ENCODE results near the gene GIPC3.
"Not testable (repeated sequence)": the region's sequence is repeated elsewhere in the genome, so short reads cannot be mapped to it uniquely, and the experiment has no call there.

GIPC3 gene

GRCh38 chr19:3622224-3622623, 36.9 kb downstream of the GIPC3 start:
- Mint-ChIP-seq H3K27ac (no peak overlapping the region), H3K27me3 (no peaks in the 10 kb centered on the region), H3K36me3 (ENCODE audit: low read depth) (peaks cover 8% of the 10 kb centered on the region), H3K4me1 (ENCODE audit: low read depth) (peaks cover 31% of the 10 kb centered on the region), H3K9me3 (no peaks in the 10 kb centered on the region), H3K4me3 (no peak overlapping the region)

- H3K4me3 Mint-ChIP-seq: no peak overlapping the region
- peaks cover 8% of the 10 kb centered on the region for H3K36me3 Mint-ChIP-seq (ENCODE audit: low read depth)
- no peaks in the 10 kb centered on the region for H3K27me3 Mint-ChIP-seq
- peaks cover 35% of the 10 kb centered on the region for H3K4me1 Mint-ChIP-seq (ENCODE audit: low read depth)
- H3K27ac Mint-ChIP-seq: no peak overlapping the region
- no peaks in the 10 kb centered on the region for H3K9me3 Mint-ChIP-seq
Observed at GRCh38 chr19:3623716-3624115, 38.4 kb downstream of the GIPC3 start.

GRCh38 chr19:3625996-3626472, 40.8 kb downstream of the GIPC3 start:
- Mint-ChIP-seq H3K36me3 (ENCODE audit: low read depth) (peaks cover 17% of the 10 kb centered on the region), H3K9me3 (no peaks in the 10 kb centered on the region), H3K27me3 (no peaks in the 10 kb centered on the region), H3K4me1 (ENCODE audit: low read depth) (peaks cover 35% of the 10 kb centered on the region), H3K4me3 (peak overlapping the region; percentile 97), H3K27ac (peak overlapping the region; percentile 98)

- Mint-ChIP-seq H3K9me3 (no peaks in the 10 kb centered on the region), H3K27me3 (no peaks in the 10 kb centered on the region), H3K4me1 (ENCODE audit: low read depth) (peaks cover 35% of the 10 kb centered on the region), H3K27ac (peak within 1 kb of the TSS; percentile 98), H3K4me3 (peak within 1 kb of the TSS; percentile 97), H3K36me3 (ENCODE audit: low read depth) (peaks cover 17% of the 10 kb centered on the region)
Observed at GRCh38 chr19:3626473-3627350, 41.4 kb downstream of the GIPC3 start, which contains the start of gene CACTIN. Gene CACTIN (minus strand): TSS chr19:3626790. CDS start chr19:3626762, 28 bp downstream.

- Mint-ChIP-seq H3K4me1 (ENCODE audit: low read depth) (peaks cover 35% of the 10 kb centered on the region), H3K36me3 (ENCODE audit: low read depth) (peaks cover 14% of the 10 kb centered on the region), H3K27me3 (no peaks in the 10 kb centered on the region), H3K27ac (peak overlapping the region; percentile 98), H3K4me3 (peak overlapping the region; percentile 97), H3K9me3 (no peaks in the 10 kb centered on the region)
Observed at GRCh38 chr19:3627351-3627723, 42.1 kb downstream of the GIPC3 start.

- H3K27me3 Mint-ChIP-seq; H3K9me3 Mint-ChIP-seq; H3K27ac Mint-ChIP-seq; H3K4me3 Mint-ChIP-seq; H3K36me3 Mint-ChIP-seq (ENCODE audit: low read depth): not testable (repeated sequence)
- H3K4me1 Mint-ChIP-seq (ENCODE audit: low read depth): peaks cover 35% of the 10 kb centered on the region
Observed at GRCh38 chr19:3628766-3629165, 43.5 kb downstream of the GIPC3 start.

GRCh38 chr19:3631053-3631861, 46.0 kb downstream of the GIPC3 start:
- no peak overlapping the region for H3K27ac Mint-ChIP-seq
- H3K4me1 Mint-ChIP-seq (ENCODE audit: low read depth): peaks cover 14% of the 10 kb centered on the region
- no peaks in the 10 kb centered on the region for H3K27me3 Mint-ChIP-seq
- H3K36me3 Mint-ChIP-seq (ENCODE audit: low read depth): peaks cover 9% of the 10 kb centered on the region
- H3K9me3 Mint-ChIP-seq: no peaks in the 10 kb centered on the region
- H3K4me3 Mint-ChIP-seq: no peak overlapping the region

GRCh38 chr19:3632098-3632497, 46.8 kb downstream of the GIPC3 start:
- Mint-ChIP-seq H3K4me1 (ENCODE audit: low read depth) (peaks cover 6% of the 10 kb centered on the region), H3K36me3 (ENCODE audit: low read depth) (peaks cover 9% of the 10 kb centered on the region), H3K27me3 (no peaks in the 10 kb centered on the region), H3K27ac (no peak overlapping the region), H3K4me3 (no peak overlapping the region), H3K9me3 (no peaks in the 10 kb centered on the region)

GRCh38 chr19:3632739-3633558, 47.7 kb downstream of the GIPC3 start:
- Mint-ChIP-seq H3K36me3 (ENCODE audit: low read depth) (peaks cover 9% of the 10 kb centered on the region), H3K27ac (no peak overlapping the region), H3K27me3 (no peaks in the 10 kb centered on the region), H3K4me3 (no peak overlapping the region), H3K9me3 (no peaks in the 10 kb centered on the region), H3K4me1 (ENCODE audit: low read depth) (no peaks in the 10 kb centered on the region)

- no peak overlapping the region for H3K4me3 Mint-ChIP-seq
Observed at GRCh38 chr19:3633559-3633988, 48.3 kb downstream of the GIPC3 start.

GRCh38 chr19:3634496-3635045, 49.3 kb downstream of the GIPC3 start:
- Mint-ChIP-seq H3K27ac (no peak overlapping the region), H3K27me3 (no peaks in the 10 kb centered on the region)

More at GRCh38 chr19:3633559-3633988, 48.3 kb downstream of the GIPC3 start:
- Mint-ChIP-seq H3K27me3 (no peaks in the 10 kb centered on the region), H3K27ac (no peak overlapping the region), H3K9me3 (no peaks in the 10 kb centered on the region), H3K4me1 (ENCODE audit: low read depth) (no peaks in the 10 kb centered on the region), H3K36me3 (ENCODE audit: low read depth) (peaks cover 13% of the 10 kb centered on the region)

GRCh38 chr19:3636506-3636905, 51.2 kb downstream of the GIPC3 start:
- H3K9me3 Mint-ChIP-seq: no peaks in the 10 kb centered on the region
- H3K4me1 Mint-ChIP-seq (ENCODE audit: low read depth): no peaks in the 10 kb centered on the region
- peaks cover 9% of the 10 kb centered on the region for H3K36me3 Mint-ChIP-seq (ENCODE audit: low read depth)
- H3K27me3 Mint-ChIP-seq: no peaks in the 10 kb centered on the region
- H3K4me3 Mint-ChIP-seq: no peak overlapping the region
- no peak overlapping the region for H3K27ac Mint-ChIP-seq

More at GRCh38 chr19:3634496-3635045, 49.3 kb downstream of the GIPC3 start:
- Mint-ChIP-seq H3K9me3 (no peaks in the 10 kb centered on the region), H3K4me3 (no peak overlapping the region), H3K4me1 (ENCODE audit: low read depth) (no peaks in the 10 kb centered on the region), H3K36me3 (ENCODE audit: low read depth) (peaks cover 14% of the 10 kb centered on the region)

- no peaks in the 10 kb centered on the region for H3K9me3 Mint-ChIP-seq
- no peak overlapping the region for H3K4me3 Mint-ChIP-seq
- H3K4me1 Mint-ChIP-seq (ENCODE audit: low read depth): no peaks in the 10 kb centered on the region
- H3K36me3 Mint-ChIP-seq (ENCODE audit: low read depth): peaks cover 9% of the 10 kb centered on the region
- no peaks in the 10 kb centered on the region for H3K27me3 Mint-ChIP-seq
- no peak overlapping the region for H3K27ac Mint-ChIP-seq
Observed at GRCh38 chr19:3636962-3637361, 51.7 kb downstream of the GIPC3 start.

- no peak overlapping the region for H3K4me3 Mint-ChIP-seq
- H3K27me3 Mint-ChIP-seq: no peaks in the 10 kb centered on the region
- no peaks in the 10 kb centered on the region for H3K4me1 Mint-ChIP-seq (ENCODE audit: low read depth)
- H3K27ac Mint-ChIP-seq: no peak overlapping the region
- peaks cover 9% of the 10 kb centered on the region for H3K36me3 Mint-ChIP-seq (ENCODE audit: low read depth)
- no peaks in the 10 kb centered on the region for H3K9me3 Mint-ChIP-seq
Observed at GRCh38 chr19:3637621-3638020, 52.3 kb downstream of the GIPC3 start.

All from stimulated activated naive CD8-positive, alpha-beta T cell treated with anti-CD3 and anti-CD28 coated beads, Interleukin-15, Interleukin-2, amounts not matched to agents 100 ng/mL and 50 ng/mL, for 24 hours (primary cell).